ENCODE data around the gene EIPR1. TPM values are rescaled to one million over a fixed set of nuclear protein-coding genes. Genes with fewer than 3 reads are reported as not detected.

Gene EIPR1
- total RNA-seq, 1 experiment from 2014 or later = 63.6 TPM

GRCh38 chr2:3178578-3179031, 199.0 kb downstream of the EIPR1 start:
- H3K36me3 ChIP-seq = no peaks in the 10 kb centered on the region
- no peak overlapping the region for H3K27ac ChIP-seq
- H3K9me3 ChIP-seq (replicated peaks) = no peaks in the 10 kb centered on the region
- H3K4me3 ChIP-seq = no peak overlapping the region
- H3K27me3 ChIP-seq (replicated peaks) = no peaks in the 10 kb centered on the region
- H3K4me1 ChIP-seq (replicated peaks) = no peaks in the 10 kb centered on the region
- DNase-seq (ENCODE audit: low read depth in 1 of 2, low spot score in 2 of 2) = no peak

- Histone ChIP-seq H3K27me3 (replicated peaks) (no peaks in the 10 kb centered on the region), H3K4me3 (no peak overlapping the region), H3K9me3 (replicated peaks) (no peaks in the 10 kb centered on the region), H3K4me1 (replicated peaks) (no peaks in the 10 kb centered on the region), H3K27ac (no peak overlapping the region), H3K36me3 (no peaks in the 10 kb centered on the region)
- no peak for DNase-seq (ENCODE audit: low read depth in 1 of 2, low spot score in 2 of 2)
These were observed 199.6 kb downstream of the EIPR1 start for GRCh38 chr2:3177891-3178577.

GRCh38 chr2:3176869-3177255, 200.8 kb downstream of the EIPR1 start:
- Histone ChIP-seq H3K4me3 (no peak overlapping the region), H3K27me3 (replicated peaks) (no peaks in the 10 kb centered on the region), H3K9me3 (replicated peaks) (no peaks in the 10 kb centered on the region), H3K27ac (no peak overlapping the region), H3K36me3 (no peaks in the 10 kb centered on the region), H3K4me1 (replicated peaks) (no peaks in the 10 kb centered on the region)
- DNase-seq (ENCODE audit: low read depth in 1 of 2, low spot score in 2 of 2) = no peak

- no peaks in the 10 kb centered on the region for H3K27me3 ChIP-seq (replicated peaks)
- H3K27ac ChIP-seq = no peak overlapping the region
- no peak for DNase-seq (ENCODE audit: low read depth in 1 of 2, low spot score in 2 of 2)
- no peaks in the 10 kb centered on the region for H3K4me1 ChIP-seq (replicated peaks)
- no peaks in the 10 kb centered on the region for H3K36me3 ChIP-seq
- H3K4me3 ChIP-seq = no peak overlapping the region
- H3K9me3 ChIP-seq (replicated peaks) = no peaks in the 10 kb centered on the region
These were observed 201.3 kb downstream of the EIPR1 start for GRCh38 chr2:3176071-3176868.

- Histone ChIP-seq H3K9me3 (replicated peaks) (no peaks in the 10 kb centered on the region), H3K27ac (no peak overlapping the region), H3K36me3 (no peaks in the 10 kb centered on the region), H3K27me3 (replicated peaks) (no peaks in the 10 kb centered on the region), H3K4me3 (no peak overlapping the region), H3K4me1 (replicated peaks) (no peaks in the 10 kb centered on the region)
- DNase-seq (ENCODE audit: low read depth in 1 of 2, low spot score in 2 of 2) = no peak
These were observed 202.1 kb downstream of the EIPR1 start for GRCh38 chr2:3175568-3175955.

- Histone ChIP-seq H3K27me3 (replicated peaks) (no peaks in the 10 kb centered on the region), H3K27ac (no peak overlapping the region), H3K4me3 (no peak overlapping the region), H3K36me3 (no peaks in the 10 kb centered on the region), H3K4me1 (replicated peaks) (no peaks in the 10 kb centered on the region), H3K9me3 (replicated peaks) (no peaks in the 10 kb centered on the region)
- no peak for DNase-seq (ENCODE audit: low read depth in 1 of 2, low spot score in 2 of 2)
These were observed 202.7 kb downstream of the EIPR1 start for GRCh38 chr2:3174626-3175567.

GRCh38 chr2:3173031-3173430, 204.6 kb downstream of the EIPR1 start:
- H3K9me3 ChIP-seq (replicated peaks) = no peaks in the 10 kb centered on the region
- peaks cover 9% of the 10 kb centered on the region; the same call in 1 of the 2 replicates for H3K4me1 ChIP-seq (replicated peaks)
- no peak overlapping the region for H3K4me3 ChIP-seq
- no peaks in the 10 kb centered on the region for H3K27me3 ChIP-seq (replicated peaks)
- H3K27ac ChIP-seq = no peak overlapping the region
- DNase-seq (ENCODE audit: low read depth in 1 of 2, low spot score in 2 of 2) = no peak
- no peaks in the 10 kb centered on the region for H3K36me3 ChIP-seq

- Histone ChIP-seq H3K36me3 (no peaks in the 10 kb centered on the region), H3K27me3 (replicated peaks) (no peaks in the 10 kb centered on the region), H3K9me3 (replicated peaks) (no peaks in the 10 kb centered on the region), H3K4me3 (no peak overlapping the region), H3K27ac (no peak overlapping the region), H3K4me1 (replicated peaks) (peaks cover 9% of the 10 kb centered on the region; the same call in 1 of the 2 replicates)
- no peak for DNase-seq (ENCODE audit: low read depth in 1 of 2, low spot score in 2 of 2)
These were observed 205.2 kb downstream of the EIPR1 start for GRCh38 chr2:3172265-3172935.

GRCh38 chr2:3171564-3172264, 205.9 kb downstream of the EIPR1 start:
- no peak for DNase-seq (ENCODE audit: low read depth in 1 of 2, low spot score in 2 of 2)
- no peak overlapping the region for H3K27ac ChIP-seq
- H3K4me3 ChIP-seq = no peak overlapping the region
- peaks cover 9% of the 10 kb centered on the region; the same call in 1 of the 2 replicates for H3K4me1 ChIP-seq (replicated peaks)
- H3K9me3 ChIP-seq (replicated peaks) = no peaks in the 10 kb centered on the region
- no peaks in the 10 kb centered on the region for H3K27me3 ChIP-seq (replicated peaks)
- H3K36me3 ChIP-seq = no peaks in the 10 kb centered on the region

GRCh38 chr2:3170792-3171455, 206.7 kb downstream of the EIPR1 start:
- DNase-seq (ENCODE audit: low read depth in 1 of 2, low spot score in 2 of 2) = no peak
- Histone ChIP-seq H3K27me3 (replicated peaks) (no peaks in the 10 kb centered on the region), H3K36me3 (no peaks in the 10 kb centered on the region), H3K4me1 (replicated peaks) (peaks cover 9% of the 10 kb centered on the region; the same call in 1 of the 2 replicates), H3K4me3 (no peak overlapping the region), H3K9me3 (replicated peaks) (no peaks in the 10 kb centered on the region), H3K27ac (no peak overlapping the region)

GRCh38 chr2:3169106-3169870, 208.3 kb downstream of the EIPR1 start:
- Histone ChIP-seq H3K27me3 (replicated peaks) (no peaks in the 10 kb centered on the region), H3K9me3 (replicated peaks) (no peaks in the 10 kb centered on the region), H3K27ac (no peak overlapping the region), H3K36me3 (no peaks in the 10 kb centered on the region), H3K4me3 (no peak overlapping the region), H3K4me1 (replicated peaks) (peaks cover 9% of the 10 kb centered on the region; the same call in 1 of the 2 replicates)
- DNase-seq (ENCODE audit: low read depth in 1 of 2, low spot score in 2 of 2) = no peak
